ENCODE results near the gene KMT2C.
"Not testable (repeated sequence)": the region's sequence is repeated elsewhere in the genome, so short reads cannot be mapped to it uniquely, and the experiment has no call there.

Gene KMT2C

DNA sequence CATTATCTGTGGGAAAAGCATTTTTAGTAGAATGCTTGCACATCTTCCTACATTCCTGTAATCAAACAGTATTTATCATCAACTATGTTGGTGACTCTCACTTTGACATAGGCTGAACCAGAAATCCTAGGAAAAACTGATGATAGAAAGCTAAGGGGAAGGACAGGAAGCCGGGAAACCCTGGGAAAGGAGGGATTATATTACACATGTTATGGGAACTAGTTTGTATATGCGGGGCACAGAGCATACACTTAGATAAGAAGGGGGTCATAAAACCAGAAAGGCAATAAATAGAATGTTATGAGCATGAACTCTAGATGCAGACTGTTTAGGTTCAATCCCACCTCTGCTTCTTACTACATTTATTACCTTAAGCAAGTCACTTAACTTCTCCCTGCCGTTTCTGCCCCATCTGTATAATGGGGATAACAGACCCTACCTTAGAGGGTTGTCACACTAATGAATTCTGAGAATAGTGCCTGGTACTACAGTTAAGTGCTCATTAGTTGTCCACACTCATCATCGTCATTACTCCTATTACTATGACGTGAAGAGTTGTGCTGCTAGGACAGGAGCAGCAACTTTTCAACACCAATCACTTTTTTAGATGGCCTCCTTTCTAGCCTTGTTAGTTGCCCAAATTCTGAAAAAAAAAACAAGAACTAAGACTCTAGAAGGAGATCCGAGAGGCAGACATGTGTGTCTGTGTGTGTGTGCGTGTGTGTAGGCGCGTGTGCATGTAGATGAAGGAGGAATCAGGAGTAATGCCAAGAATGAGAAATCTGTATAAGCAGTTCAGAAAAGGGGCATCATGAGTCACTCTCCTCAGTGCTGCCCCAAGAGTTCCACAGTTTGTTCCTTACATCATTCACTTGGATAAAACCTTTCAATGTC, 52.2 kb downstream of the KMT2C start:
- DNase-seq (ENCODE audit: low spot score) = no peak
- no peak for TF ChIP-seq CTCF (IDR thresholded peaks at IDR 0.05; ENCODE audit: extremely low read depth, missing control alignments)

DNA sequence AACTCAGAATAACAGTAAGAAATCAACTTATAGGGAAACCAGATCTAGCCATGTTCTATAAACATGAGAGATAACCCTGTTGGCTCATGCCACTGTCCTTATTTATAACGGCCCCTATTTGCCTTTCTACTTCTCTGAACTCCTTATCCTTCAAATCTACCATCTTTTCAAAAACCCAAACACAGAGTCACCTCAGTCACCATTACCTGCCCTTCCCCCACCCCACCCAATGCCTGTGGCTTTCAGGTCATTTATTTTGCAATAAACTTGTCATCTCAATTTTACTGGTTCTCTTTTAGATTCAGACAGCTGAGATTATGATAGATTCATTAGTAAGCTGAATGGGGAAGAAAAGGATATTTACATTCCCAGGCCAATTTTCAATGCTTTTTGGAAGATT, 53.6 kb downstream of the KMT2C start:
- TF ChIP-seq CTCF (IDR thresholded peaks at IDR 0.05; ENCODE audit: extremely low read depth, missing control alignments) = no peak
- DNase-seq (ENCODE audit: low spot score) = no peak

- not testable (repeated sequence) for DNase-seq (ENCODE audit: low spot score)
These were observed 54.7 kb downstream of the KMT2C start for GRCh38 chr7:152380931-152381578.

- not testable (repeated sequence) for DNase-seq (ENCODE audit: low spot score)
These were observed 57.3 kb downstream of the KMT2C start for GRCh38 chr7:152378497-152378896.

DNA sequence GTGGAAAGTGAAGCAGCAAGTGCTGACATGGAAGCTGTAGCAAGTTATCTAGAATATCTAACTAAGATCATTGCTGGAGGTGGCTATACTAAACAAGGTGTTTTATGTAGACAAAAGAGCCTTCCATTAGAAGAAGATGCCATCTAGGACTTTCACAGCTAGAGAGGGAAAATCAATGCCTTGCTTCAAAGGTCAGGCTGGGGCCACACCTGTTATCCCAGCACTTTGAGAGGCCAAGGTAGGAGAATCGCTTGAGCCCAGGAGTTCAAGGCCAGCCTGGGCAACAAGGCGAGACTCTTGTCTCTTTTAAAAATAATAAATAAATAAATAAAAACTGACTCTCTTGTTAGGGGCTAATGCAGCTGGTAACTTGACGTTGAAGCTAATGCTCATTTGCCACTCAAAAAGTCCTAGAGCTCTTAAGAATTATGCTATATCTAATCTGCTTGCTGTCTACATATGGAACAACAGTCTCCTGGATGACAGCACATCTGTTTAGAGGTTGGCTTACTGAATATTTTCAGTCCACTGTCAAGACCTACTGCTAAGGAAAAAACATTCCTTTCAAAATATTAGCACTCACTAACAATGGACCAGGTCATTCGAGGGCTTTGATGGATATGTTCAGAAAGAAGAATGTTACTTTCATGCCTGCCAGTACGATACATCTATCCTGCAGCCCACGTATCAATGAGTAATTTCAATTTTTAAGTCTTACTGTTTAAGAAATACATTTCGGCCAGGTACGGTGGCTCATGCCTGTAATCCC, 58.9 kb downstream of the KMT2C start:
- DNase-seq (ENCODE audit: low spot score) = not testable (repeated sequence)

GRCh38 chr7:152370297-152370696, 65.5 kb downstream of the KMT2C start:
- no peak for DNase-seq (ENCODE audit: low spot score)
- TF ChIP-seq CTCF (IDR thresholded peaks at IDR 0.05; ENCODE audit: extremely low read depth, missing control alignments) = no peak

GRCh38 chr7:152369518-152369917, 66.3 kb downstream of the KMT2C start:
- no peak for DNase-seq (ENCODE audit: low spot score)
- TF ChIP-seq CTCF (IDR thresholded peaks at IDR 0.05; ENCODE audit: extremely low read depth, missing control alignments) = no peak

GRCh38 chr7:152367170-152367569, 68.6 kb downstream of the KMT2C start:
- DNase-seq (ENCODE audit: low spot score) = no peak
- no peak for TF ChIP-seq CTCF (IDR thresholded peaks at IDR 0.05; ENCODE audit: extremely low read depth, missing control alignments)

Data from GM20000 (cell line).